ENCODE measurements around the gene LDHAL6B.

DNA sequence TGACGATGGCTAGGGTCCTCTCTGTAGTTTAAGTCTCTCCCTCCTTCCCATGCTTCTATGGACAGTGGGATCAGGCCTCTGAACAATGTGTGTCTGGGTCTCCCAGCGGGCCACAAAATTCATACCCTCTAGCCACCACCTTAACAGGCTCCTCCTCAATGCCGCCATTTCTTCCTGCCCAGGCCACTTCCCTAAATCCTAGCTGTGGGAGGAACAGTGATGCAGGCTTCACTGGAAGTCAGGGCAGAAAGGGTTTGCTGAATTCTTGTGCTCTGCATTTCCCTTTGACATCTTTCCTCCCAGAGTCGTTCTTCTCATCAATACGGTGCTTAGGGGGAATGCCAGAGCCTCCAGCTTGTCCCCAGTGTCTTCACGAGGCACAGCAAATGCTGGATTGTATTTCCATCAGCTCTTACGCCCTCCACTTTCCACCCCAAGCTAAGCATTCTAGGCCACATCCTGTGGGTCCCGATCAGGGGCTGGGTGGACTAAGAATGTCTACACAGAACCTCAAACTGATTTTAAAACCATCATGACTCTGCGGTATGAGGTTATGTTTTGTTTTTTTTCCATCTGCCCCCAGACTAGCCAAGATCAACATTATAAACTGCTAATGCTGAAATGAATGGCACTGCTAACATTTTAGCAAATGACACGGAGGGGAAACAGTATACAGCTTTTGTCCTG lies 11.9 kb upstream of the LDHAL6B start:
- no peak for TF ChIP-seq EZH2 (IDR thresholded peaks at IDR 0.05; ENCODE audit: low read length, missing control alignments)
- TF ChIP-seq, protein P1, sequence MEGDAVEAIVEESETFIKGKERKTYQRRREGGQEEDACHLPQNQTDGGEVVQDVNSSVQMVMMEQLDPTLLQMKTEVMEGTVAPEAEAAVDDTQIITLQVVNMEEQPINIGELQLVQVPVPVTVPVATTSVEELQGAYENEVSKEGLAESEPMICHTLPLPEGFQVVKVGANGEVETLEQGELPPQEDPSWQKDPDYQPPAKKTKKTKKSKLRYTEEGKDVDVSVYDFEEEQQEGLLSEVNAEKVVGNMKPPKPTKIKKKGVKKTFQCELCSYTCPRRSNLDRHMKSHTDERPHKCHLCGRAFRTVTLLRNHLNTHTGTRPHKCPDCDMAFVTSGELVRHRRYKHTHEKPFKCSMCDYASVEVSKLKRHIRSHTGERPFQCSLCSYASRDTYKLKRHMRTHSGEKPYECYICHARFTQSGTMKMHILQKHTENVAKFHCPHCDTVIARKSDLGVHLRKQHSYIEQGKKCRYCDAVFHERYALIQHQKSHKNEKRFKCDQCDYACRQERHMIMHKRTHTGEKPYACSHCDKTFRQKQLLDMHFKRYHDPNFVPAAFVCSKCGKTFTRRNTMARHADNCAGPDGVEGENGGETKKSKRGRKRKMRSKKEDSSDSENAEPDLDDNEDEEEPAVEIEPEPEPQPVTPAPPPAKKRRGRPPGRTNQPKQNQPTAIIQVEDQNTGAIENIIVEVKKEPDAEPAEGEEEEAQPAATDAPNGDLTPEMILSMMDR (conservative IDR thresholded peaks at IDR 0.05 in 1 of 2, IDR thresholded peaks at IDR 0.05 in 1 of 2; ENCODE audit: low read depth in 1 of 2, low read length in 2 of 2), result no peak

Measured in fibroblast of lung (primary cell).